Liver (tissue), 9 donors: ENCODE data around the gene CSF3R. TPM values are rescaled to one million over a fixed set of nuclear protein-coding genes. Genes with fewer than 3 reads are reported as not detected.
"Not testable (repeated sequence)": the region's sequence is repeated elsewhere in the genome, so short reads cannot be mapped to it uniquely, and the experiment has no call there.

ENCODE experiments used
- DNase-seq: peaks from one replicate; pipeline ENCODE4 v3.0.0-alpha.2; 2017; ENCODE audit warnings: low spot score
- H3K27ac ChIP-seq, 2 donors: one replicate each; pipeline ENCODE4 v1.7.0; 2013; ENCODE audit warnings: inconsistent platforms in 2 of 2, low read length in 2 of 2, control low read depth in 1 of 2, low read depth in 1 of 2, mild to moderate bottlenecking in 1 of 2
- H3K27me3 ChIP-seq, 4 donors: one replicate each; pipeline versions ENCODE4 v1.6.1 to v1.7.0; 2013; ENCODE audit warnings: low read length in 3 of 4, inconsistent platforms in 1 of 4, mild to moderate bottlenecking in 1 of 4, moderate library complexity in 1 of 4; ENCODE audit not compliant: control insufficient read depth in 4 of 4, insufficient read depth in 4 of 4
- H3K36me3 ChIP-seq, 4 donors: one replicate each; pipeline versions ENCODE4 v1.6.1 to v1.7.0; 2013; ENCODE audit warnings: low read length in 3 of 4, mild to moderate bottlenecking in 3 of 4, low read depth in 1 of 4, moderate library complexity in 1 of 4; ENCODE audit not compliant: control insufficient read depth in 4 of 4, insufficient read depth in 3 of 4
- H3K4me1 ChIP-seq, 4 donors: one replicate each; pipeline versions ENCODE4 v1.6.1 to v1.7.0; 2013; ENCODE audit warnings: low read length in 3 of 4, mild to moderate bottlenecking in 3 of 4, moderate library complexity in 1 of 4; ENCODE audit not compliant: control insufficient read depth in 4 of 4, insufficient read depth in 4 of 4
- H3K4me3 ChIP-seq, 3 donors: one replicate each; pipeline versions ENCODE4 v1.6.1 to v1.7.0; 2013; ENCODE audit warnings: low read length in 3 of 3, control low read depth in 1 of 3, low read depth in 1 of 3, mild to moderate bottlenecking in 1 of 3
- H3K9ac ChIP-seq, 2 donors: one replicate each; pipeline ENCODE4 v1.7.0; 2013; ENCODE audit warnings: low read length in 2 of 2, mild to moderate bottlenecking in 2 of 2, moderate library complexity in 2 of 2, control low read depth in 1 of 2, low read depth in 1 of 2
- H3K9me3 ChIP-seq, 4 donors: one replicate each; pipeline versions ENCODE4 v1.6.1 to v1.7.0; 2013; ENCODE audit warnings: low read length in 3 of 4; ENCODE audit not compliant: control insufficient read depth in 4 of 4
- EGR1 ChIP-seq, 2 donors: IDR thresholded peaks; 2 replicates each; pipeline ENCODE4 v1.6.1; 2016 to 2018; ENCODE audit warnings: antibody characterized with exemption in 2 of 2, low read depth in 2 of 2
- FOXA1 ChIP-seq: IDR thresholded peaks from 2 replicates; pipeline ENCODE4 v1.6.1; 2016; ENCODE audit warnings: antibody characterized with exemption
- GABPA ChIP-seq, 2 donors: IDR thresholded peaks in 1 of 2; conservative IDR thresholded peaks in 1 of 2; 2 replicates each; pipeline ENCODE4 v1.6.1; 2016; ENCODE audit warnings: antibody characterized with exemption in 2 of 2, mild to moderate bottlenecking in 1 of 2, moderate library complexity in 1 of 2
- HNF4G ChIP-seq: IDR thresholded peaks from 2 replicates; pipeline ENCODE4 v1.6.1; 2016; ENCODE audit warnings: antibody characterized with exemption
- JUND ChIP-seq, 2 donors: IDR thresholded peaks; 2 replicates each; pipeline ENCODE4 v1.6.1; 2016; ENCODE audit warnings: antibody characterized with exemption in 2 of 2
- NR2F2 ChIP-seq: IDR thresholded peaks from 2 replicates; pipeline ENCODE4 v1.6.1; 2016; ENCODE audit warnings: antibody characterized with exemption
- RAD21 ChIP-seq, 2 donors: IDR thresholded peaks; 2 replicates each; pipeline ENCODE4 v1.6.1; 2016; ENCODE audit warnings: antibody characterized with exemption in 2 of 2, mild to moderate bottlenecking in 2 of 2
- REST ChIP-seq: IDR thresholded peaks from 2 replicates; pipeline ENCODE4 v1.6.1; 2016; ENCODE audit warnings: antibody characterized with exemption, mild to moderate bottlenecking
- RXRA ChIP-seq, 2 donors: IDR thresholded peaks; 2 replicates each; pipeline ENCODE4 v1.6.1; 2017 to 2018; ENCODE audit warnings: antibody characterized with exemption in 2 of 2, mild to moderate bottlenecking in 1 of 2
- TAF1 ChIP-seq: conservative IDR thresholded peaks from 2 replicates; pipeline ENCODE4 v1.6.1; 2016; ENCODE audit warnings: antibody characterized with exemption, mild to moderate bottlenecking
- YY1 ChIP-seq: IDR thresholded peaks from 2 replicates; pipeline ENCODE4 v1.6.1; 2016; ENCODE audit warnings: antibody characterized with exemption, mild to moderate bottlenecking
- ZBTB33 ChIP-seq: IDR thresholded peaks from 2 replicates; pipeline ENCODE4 v1.6.1; 2016; ENCODE audit warnings: antibody characterized with exemption
- WGBS: extraction: QIAGEN DNeasy Blood & Tissue Kit; methylation state at CpG from one replicate; pipeline ENCODE4 v1.1.7; 2013; 5-methylcytosine and 5-hydroxymethylcytosine counted together
- polyA plus RNA-seq, 2 donors: library from polyadenylated mRNA; stranded (reverse) in 1 of 2; unstranded in 1 of 2; fragments of 200-250 nt in 1 of 2; fragments of >200 nt in 1 of 2; fragmentation: Nextera tagmentation in 1 of 2; extraction: Ambion mirVana in 1 of 2; gene quantifications; one replicate each; pipeline versions ENCODE4 v1.2.1 to v1.2.3, GENCODE V29; 2013 to 2015
- total RNA-seq, 2 donors: library from RNA; depleted of rRNA; stranded (reverse); fragments of >200 nt; gene quantifications; one replicate each; pipeline ENCODE4 v1.2.3, GENCODE V29; 2014
- TF ChIP-seq, protein P1 (sequence below): fragments of 150-350 bp; IDR thresholded peaks from 2 replicates; pipeline ENCODE4 v1.5.1; 2017; ENCODE audit warnings: improper control_type of control experiment, low read depth, low read length; ENCODE audit not compliant: missing input control
- TF ChIP-seq, protein P2 (sequence below): IDR thresholded peaks from 2 replicates; pipeline ENCODE4 v1.6.1; 2016; ENCODE audit warnings: antibody characterized with exemption
- donor health status: healthy.
- donor health status: healthy.
- donor health status: healthy.
- donor health status: healthy.
- donor health status: healthy.

CSF3R gene
- total and polyA plus RNA-seq, 4 donors: 6.7 to 81.3 (median 15.9) TPM

- H3K27me3 ChIP-seq, H3K9me3 ChIP-seq, H3K4me3 ChIP-seq, DNase-seq, H3K9ac ChIP-seq, H3K4me1 ChIP-seq, H3K36me3 ChIP-seq, H3K27ac ChIP-seq: not testable (repeated sequence)
- 94% methylated on average over 13 of the region's 13 CpGs for WGBS
These were observed 5.1 kb downstream of the CSF3R start for GRCh38 chr1:36477615-36478014.

GRCh38 chr1:36476945-36477344 lies 5.8 kb downstream of the CSF3R start:
- WGBS: 91% methylated on average over 5 of the region's 5 CpGs
- Histone ChIP-seq H3K4me1 (no peaks in the 10 kb centered on the region), H3K9ac (no peak overlapping the region), H3K4me3 (no peak overlapping the region), H3K27me3 (no peaks in the 10 kb centered on the region), H3K27ac (no peak overlapping the region), H3K36me3 (no peaks in the 10 kb centered on the region), H3K9me3 (no peaks in the 10 kb centered on the region)
- DNase-seq: no peak
- TF ChIP-seq, protein P1, sequence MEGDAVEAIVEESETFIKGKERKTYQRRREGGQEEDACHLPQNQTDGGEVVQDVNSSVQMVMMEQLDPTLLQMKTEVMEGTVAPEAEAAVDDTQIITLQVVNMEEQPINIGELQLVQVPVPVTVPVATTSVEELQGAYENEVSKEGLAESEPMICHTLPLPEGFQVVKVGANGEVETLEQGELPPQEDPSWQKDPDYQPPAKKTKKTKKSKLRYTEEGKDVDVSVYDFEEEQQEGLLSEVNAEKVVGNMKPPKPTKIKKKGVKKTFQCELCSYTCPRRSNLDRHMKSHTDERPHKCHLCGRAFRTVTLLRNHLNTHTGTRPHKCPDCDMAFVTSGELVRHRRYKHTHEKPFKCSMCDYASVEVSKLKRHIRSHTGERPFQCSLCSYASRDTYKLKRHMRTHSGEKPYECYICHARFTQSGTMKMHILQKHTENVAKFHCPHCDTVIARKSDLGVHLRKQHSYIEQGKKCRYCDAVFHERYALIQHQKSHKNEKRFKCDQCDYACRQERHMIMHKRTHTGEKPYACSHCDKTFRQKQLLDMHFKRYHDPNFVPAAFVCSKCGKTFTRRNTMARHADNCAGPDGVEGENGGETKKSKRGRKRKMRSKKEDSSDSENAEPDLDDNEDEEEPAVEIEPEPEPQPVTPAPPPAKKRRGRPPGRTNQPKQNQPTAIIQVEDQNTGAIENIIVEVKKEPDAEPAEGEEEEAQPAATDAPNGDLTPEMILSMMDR: no peak
- TF ChIP-seq REST (no peak), EGR1 (IDR thresholded peaks at IDR 0.05; ENCODE audit: low read depth in 2 of 2) (no peak), HNF4G (no peak), JUND (IDR thresholded peaks at IDR 0.05) (no peak)

DNA sequence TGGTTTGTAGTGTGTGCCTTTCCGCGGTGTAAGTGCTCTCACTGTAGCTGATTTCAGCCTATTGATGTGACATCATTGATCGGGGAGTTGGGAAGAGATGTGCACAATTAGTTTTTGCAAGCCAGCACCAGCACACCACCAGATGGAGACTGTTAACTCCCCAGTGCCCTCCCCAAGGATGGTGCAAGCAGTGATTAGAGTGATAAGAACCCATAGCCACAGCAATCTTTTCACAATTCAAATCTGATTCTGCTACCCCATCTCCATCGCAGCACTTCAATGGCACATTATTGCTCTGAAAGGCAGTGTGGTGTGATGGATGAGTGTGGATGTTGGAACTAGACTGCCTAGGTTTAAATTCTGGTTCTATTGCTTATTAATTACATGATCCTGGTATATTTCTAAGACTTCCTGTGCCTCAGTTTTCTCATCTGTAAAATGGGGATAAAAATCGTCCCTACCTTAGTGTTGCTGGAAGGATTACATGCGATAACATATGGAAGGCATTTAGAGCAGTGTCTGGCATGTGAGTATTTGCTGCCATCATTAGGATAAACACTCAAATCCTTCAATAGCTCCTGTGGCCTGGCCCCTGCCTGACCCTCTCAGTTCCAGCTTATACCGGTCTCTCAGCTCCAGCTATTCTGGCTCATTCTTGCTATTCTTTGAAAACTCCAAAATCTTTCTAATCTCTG lies 6.7 kb downstream of the CSF3R start:
- no peak overlapping the region for H3K9ac ChIP-seq
- H3K36me3 ChIP-seq: no peaks in the 10 kb centered on the region
- H3K4me3 ChIP-seq: no peak overlapping the region
- no peaks in the 10 kb centered on the region for H3K4me1 ChIP-seq
- 90% methylated on average over 7 of the region's 7 CpGs for WGBS
- no peak for DNase-seq
- no peaks in the 10 kb centered on the region for H3K9me3 ChIP-seq
- H3K27ac ChIP-seq: no peak overlapping the region
- H3K27me3 ChIP-seq: no peaks in the 10 kb centered on the region
- no peak for TF ChIP-seq NR2F2
- TF ChIP-seq ZBTB33: no peak
- no peak for TF ChIP-seq GABPA (IDR thresholded peaks at IDR 0.05 in 1 of 2, conservative IDR thresholded peaks at IDR 0.05 in 1 of 2)
- no peak for TF ChIP-seq RXRA (IDR thresholded peaks at IDR 0.05)
- TF ChIP-seq HNF4G: no peak
- TF ChIP-seq, protein P2, sequence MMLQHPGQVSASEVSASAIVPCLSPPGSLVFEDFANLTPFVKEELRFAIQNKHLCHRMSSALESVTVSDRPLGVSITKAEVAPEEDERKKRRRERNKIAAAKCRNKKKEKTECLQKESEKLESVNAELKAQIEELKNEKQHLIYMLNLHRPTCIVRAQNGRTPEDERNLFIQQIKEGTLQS: no peak
- no peak for TF ChIP-seq FOXA1
- no peak for TF ChIP-seq RAD21 (IDR thresholded peaks at IDR 0.05)
- no peak for TF ChIP-seq YY1
- TF ChIP-seq, protein P1: no peak
- TF ChIP-seq TAF1: no peak
- no peak for TF ChIP-seq EGR1 (IDR thresholded peaks at IDR 0.05; ENCODE audit: low read depth in 2 of 2)
